Measurements from ENCODE around the gene NAE1.
"Not testable (repeated sequence)": the region's sequence is repeated elsewhere in the genome, so short reads cannot be mapped to it uniquely, and the experiment has no call there.

The NAE1 gene

GRCh38 chr16:66871840-66872239, 41.1 kb upstream of the NAE1 start:
- no peak overlapping the region for H3K27ac ChIP-seq (ENCODE audit: low read depth, low read length, poor library complexity, severe bottlenecking)
- no peak for TF ChIP-seq CTCF (IDR thresholded peaks at IDR 0.05; ENCODE audit: low read length)
- no peak for TF ChIP-seq EZH2 (IDR thresholded peaks at IDR 0.05; ENCODE audit: borderline replicate concordance, low read length)
- H3K4me3 ChIP-seq (ENCODE audit: low read depth, low read length, poor library complexity, severe bottlenecking) = no peak overlapping the region
- H3K4me1 ChIP-seq (ENCODE audit: insufficient read depth, low read length, severe bottlenecking) = peaks cover 9% of the 10 kb centered on the region
- H2AFZ ChIP-seq (ENCODE audit: low read length) = no peak overlapping the region
- H3K79me2 ChIP-seq (ENCODE audit: insufficient read depth, low read length) = no peaks in the 10 kb centered on the region
- no peaks in the 10 kb centered on the region for H3F3A ChIP-seq (ENCODE audit: insufficient read depth, low read length)
- no peak overlapping the region for H3K9ac ChIP-seq (ENCODE audit: low read length)
- no peaks in the 10 kb centered on the region for H3K9me2 ChIP-seq (ENCODE audit: low read depth, low read length)
- no peaks in the 10 kb centered on the region for H3K9me3 ChIP-seq (ENCODE audit: low read length)
- H3K4me2 ChIP-seq (ENCODE audit: low read length) = no peak overlapping the region
- no peaks in the 10 kb centered on the region for H3K36me3 ChIP-seq (ENCODE audit: insufficient read depth, low read length)
- H4K20me1 ChIP-seq (ENCODE audit: insufficient read depth, low read length) = no peaks in the 10 kb centered on the region
- no peaks in the 10 kb centered on the region for H3K27me3 ChIP-seq (ENCODE audit: insufficient read depth, low read length)

GRCh38 chr16:66871363-66871762, 40.6 kb upstream of the NAE1 start:
- not testable (repeated sequence) for H3K9me2 ChIP-seq (ENCODE audit: low read depth, low read length); H3K27ac ChIP-seq (ENCODE audit: low read depth, low read length, poor library complexity, severe bottlenecking); H3K4me3 ChIP-seq (ENCODE audit: low read depth, low read length, poor library complexity, severe bottlenecking); H3K27me3 ChIP-seq (ENCODE audit: insufficient read depth, low read length); H3K36me3 ChIP-seq (ENCODE audit: insufficient read depth, low read length); H2AFZ ChIP-seq (ENCODE audit: low read length); H3K9me3 ChIP-seq (ENCODE audit: low read length); H3K4me2 ChIP-seq (ENCODE audit: low read length); H4K20me1 ChIP-seq (ENCODE audit: insufficient read depth, low read length); H3K79me2 ChIP-seq (ENCODE audit: insufficient read depth, low read length); H3F3A ChIP-seq (ENCODE audit: insufficient read depth, low read length); H3K4me1 ChIP-seq (ENCODE audit: insufficient read depth, low read length, severe bottlenecking); H3K9ac ChIP-seq (ENCODE audit: low read length)

GRCh38 chr16:66869424-66869823, 38.6 kb upstream of the NAE1 start:
- H3K9me2 ChIP-seq (ENCODE audit: low read depth, low read length) = no peaks in the 10 kb centered on the region
- H3K79me2 ChIP-seq (ENCODE audit: insufficient read depth, low read length) = no peaks in the 10 kb centered on the region
- no peak overlapping the region for H3K27ac ChIP-seq (ENCODE audit: low read depth, low read length, poor library complexity, severe bottlenecking)
- no peak for TF ChIP-seq EZH2 (IDR thresholded peaks at IDR 0.05; ENCODE audit: borderline replicate concordance, low read length)
- no peak for TF ChIP-seq CTCF (IDR thresholded peaks at IDR 0.05; ENCODE audit: low read length)
- no peak overlapping the region for H3K9ac ChIP-seq (ENCODE audit: low read length)
- no peaks in the 10 kb centered on the region for H3F3A ChIP-seq (ENCODE audit: insufficient read depth, low read length)
- no peaks in the 10 kb centered on the region for H3K27me3 ChIP-seq (ENCODE audit: insufficient read depth, low read length)
- H3K4me1 ChIP-seq (ENCODE audit: insufficient read depth, low read length, severe bottlenecking) = peaks cover 9% of the 10 kb centered on the region
- no peak overlapping the region for H3K4me2 ChIP-seq (ENCODE audit: low read length)
- H3K36me3 ChIP-seq (ENCODE audit: insufficient read depth, low read length) = no peaks in the 10 kb centered on the region
- no peak overlapping the region for H2AFZ ChIP-seq (ENCODE audit: low read length)
- H4K20me1 ChIP-seq (ENCODE audit: insufficient read depth, low read length) = no peaks in the 10 kb centered on the region
- H3K9me3 ChIP-seq (ENCODE audit: low read length) = no peaks in the 10 kb centered on the region
- no peak overlapping the region for H3K4me3 ChIP-seq (ENCODE audit: low read depth, low read length, poor library complexity, severe bottlenecking)

GRCh38 chr16:66863707-66864106, 32.9 kb upstream of the NAE1 start:
- Histone ChIP-seq H3F3A (ENCODE audit: insufficient read depth, low read length) (no peaks in the 10 kb centered on the region), H3K9me2 (ENCODE audit: low read depth, low read length) (no peaks in the 10 kb centered on the region), H3K79me2 (ENCODE audit: insufficient read depth, low read length) (no peaks in the 10 kb centered on the region), H3K9ac (ENCODE audit: low read length) (no peak overlapping the region), H3K4me1 (ENCODE audit: insufficient read depth, low read length, severe bottlenecking) (no peaks in the 10 kb centered on the region), H4K20me1 (ENCODE audit: insufficient read depth, low read length) (no peaks in the 10 kb centered on the region), H3K4me2 (ENCODE audit: low read length) (no peak overlapping the region), H3K36me3 (ENCODE audit: insufficient read depth, low read length) (no peaks in the 10 kb centered on the region), H3K27ac (ENCODE audit: low read depth, low read length, poor library complexity, severe bottlenecking) (no peak overlapping the region), H3K4me3 (ENCODE audit: low read depth, low read length, poor library complexity, severe bottlenecking) (no peak overlapping the region), H3K9me3 (ENCODE audit: low read length) (no peaks in the 10 kb centered on the region), H3K27me3 (ENCODE audit: insufficient read depth, low read length) (no peaks in the 10 kb centered on the region), H2AFZ (ENCODE audit: low read length) (no peak overlapping the region)
- TF ChIP-seq EZH2 (IDR thresholded peaks at IDR 0.05; ENCODE audit: borderline replicate concordance, low read length) = no peak
- no peak for TF ChIP-seq CTCF (IDR thresholded peaks at IDR 0.05; ENCODE audit: low read length)
